Mesendoderm (in vitro differentiated cells): Measurements from ENCODE around the gene ASPG.

ENCODE experiments used
- DNase-seq: peaks from one replicate; pipeline ENCODE4 v3.0.0; 2013
- H2AK5ac ChIP-seq: 2 replicates; pipeline ENCODE4 v1.6.1; 2013; ENCODE audit warnings: low read length, inconsistent platforms
- H2BK120ac ChIP-seq: 2 replicates; pipeline ENCODE4 v1.6.1; 2013; ENCODE audit warnings: low read depth, mild to moderate bottlenecking, low read length, moderate library complexity, mixed read lengths
- H2BK15ac ChIP-seq: replicated peaks from 2 replicates; pipeline ENCODE4 v1.6.1; 2013; ENCODE audit warnings: low read depth, mild to moderate bottlenecking, moderate library complexity
- H2BK5ac ChIP-seq: 2 replicates; pipeline ENCODE4 v1.6.1; 2013; ENCODE audit warnings: low read length, inconsistent platforms
- H3K18ac ChIP-seq: 2 replicates; pipeline ENCODE4 v1.6.1; 2013; ENCODE audit warnings: mild to moderate bottlenecking, low read length, mixed read lengths
- H3K23ac ChIP-seq: one replicate; pipeline ENCODE4 v1.6.1; 2013; ENCODE audit warnings: low read length
- H3K27ac ChIP-seq: 2 replicates; pipeline ENCODE4 v1.5.1; 2013; ENCODE audit warnings: low read depth, mild to moderate bottlenecking, inconsistent platforms, low read length, moderate library complexity
- H3K27me3 ChIP-seq: 2 replicates; pipeline ENCODE4 v1.6.1; 2013; ENCODE audit warnings: low read length, control low read depth, mild to moderate bottlenecking, inconsistent platforms; ENCODE audit not compliant: insufficient read depth, poor library complexity
- H3K36me3 ChIP-seq: 2 replicates; pipeline ENCODE4 v1.6.1; 2013; ENCODE audit warnings: low read length, inconsistent platforms; ENCODE audit not compliant: control insufficient read depth, insufficient read depth
- H3K4ac ChIP-seq: one replicate; pipeline ENCODE4 v1.6.1; 2013; ENCODE audit warnings: low read depth, mild to moderate bottlenecking, low read length, moderate library complexity
- H3K4me1 ChIP-seq: 2 replicates; pipeline ENCODE4 v1.6.1; 2013; ENCODE audit warnings: low read depth, low read length, inconsistent platforms; ENCODE audit not compliant: control insufficient read depth
- H3K4me2 ChIP-seq: 2 replicates; pipeline ENCODE4 v1.6.1; 2013; ENCODE audit warnings: low read length
- H3K4me3 ChIP-seq: 2 replicates; pipeline ENCODE4 v1.5.1; 2013; ENCODE audit warnings: mild to moderate bottlenecking, low read length
- H3K56ac ChIP-seq: one replicate; pipeline ENCODE4 v1.6.1; 2013; ENCODE audit warnings: low read length
- H3K79me1 ChIP-seq: 2 replicates; pipeline ENCODE4 v1.6.1; 2013; ENCODE audit warnings: low read length, inconsistent platforms
- H3K79me2 ChIP-seq: 2 replicates; pipeline ENCODE4 v1.6.1; 2013; ENCODE audit warnings: mild to moderate bottlenecking, low read length; ENCODE audit not compliant: control insufficient read depth, insufficient read depth
- H3K9ac ChIP-seq: 2 replicates; pipeline ENCODE4 v1.6.1; 2013; ENCODE audit warnings: low read length, inconsistent platforms
- H4K5ac ChIP-seq: one replicate; pipeline ENCODE4 v1.6.1; 2013; ENCODE audit warnings: low read length
- H4K8ac ChIP-seq: one replicate; pipeline ENCODE4 v1.6.1; 2013; ENCODE audit warnings: low read depth, mild to moderate bottlenecking, control low read depth, low read length, moderate library complexity
- WGBS: extraction: QIAGEN DNeasy Blood & Tissue Kit; methylation state at CpG from one replicate; pipeline ENCODE4 v1.1.7; 2013; ENCODE audit warnings: low lambda C conversion rate, missing lambda C conversion rate; ENCODE audit not compliant: insufficient coverage; ENCODE audit errors: extremely low coverage; 5-methylcytosine and 5-hydroxymethylcytosine counted together

Gene ASPG

DNA sequence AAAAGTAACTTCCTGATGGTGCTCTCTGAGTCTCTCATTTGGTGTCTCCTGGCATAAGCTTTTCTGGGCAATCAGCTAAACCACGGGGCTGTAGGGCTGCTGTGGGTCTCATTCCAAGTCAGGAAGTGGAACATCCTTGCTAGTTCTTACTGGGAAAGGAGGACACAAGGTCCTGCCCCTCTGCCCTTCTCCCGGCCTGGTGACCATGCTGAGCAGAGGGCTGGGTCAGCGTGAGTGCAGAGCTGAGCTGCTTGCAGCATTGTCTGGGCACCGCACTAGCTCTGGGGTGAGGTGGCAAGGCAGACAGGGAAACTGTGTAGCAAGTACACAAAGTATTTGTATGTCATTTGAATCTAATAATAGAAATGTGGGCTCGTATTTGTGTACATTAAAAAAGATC is 45.0 kb upstream of the ASPG start:
- H2BK120ac ChIP-seq: no peak overlapping the region
- H3K23ac ChIP-seq: no peak overlapping the region
- no peaks in the 10 kb centered on the region for H3K4me1 ChIP-seq
- H3K4ac ChIP-seq: no peak overlapping the region
- H3K56ac ChIP-seq: no peak overlapping the region
- H3K18ac ChIP-seq: no peak overlapping the region
- no peak overlapping the region for H3K4me2 ChIP-seq
- no peaks in the 10 kb centered on the region for H3K27me3 ChIP-seq
- no peaks in the 10 kb centered on the region for H3K79me2 ChIP-seq
- no peak overlapping the region for H3K4me3 ChIP-seq
- H3K27ac ChIP-seq: no peak overlapping the region
- no peaks in the 10 kb centered on the region for H3K36me3 ChIP-seq
- H2BK15ac ChIP-seq: no peak overlapping the region
- DNase-seq: peak; percentile 21
- no peaks in the 10 kb centered on the region for H3K79me1 ChIP-seq
- H2AK5ac ChIP-seq: no peak overlapping the region
- H2BK5ac ChIP-seq: no peak overlapping the region
- no peak overlapping the region for H4K5ac ChIP-seq
- no CpG with 5 or more reads among the region's 5 CpGs for WGBS
- H4K8ac ChIP-seq: no peak overlapping the region
- no peak overlapping the region for H3K9ac ChIP-seq

- no peak overlapping the region for H3K56ac ChIP-seq
- H3K27ac ChIP-seq: no peak overlapping the region
- H3K27me3 ChIP-seq: no peaks in the 10 kb centered on the region
- no peak overlapping the region for H3K9ac ChIP-seq
- WGBS: no CpG with 5 or more reads among the region's 6 CpGs
- no peak overlapping the region for H3K4me3 ChIP-seq
- H3K79me2 ChIP-seq: no peaks in the 10 kb centered on the region
- H4K5ac ChIP-seq: no peak overlapping the region
- no peak overlapping the region for H3K4me2 ChIP-seq
- no peak overlapping the region for H4K8ac ChIP-seq
- H2BK120ac ChIP-seq: no peak overlapping the region
- H3K79me1 ChIP-seq: no peaks in the 10 kb centered on the region
- H3K23ac ChIP-seq: no peak overlapping the region
- H2BK5ac ChIP-seq: no peak overlapping the region
- H3K4ac ChIP-seq: no peak overlapping the region
- no peaks in the 10 kb centered on the region for H3K36me3 ChIP-seq
- H3K4me1 ChIP-seq: no peaks in the 10 kb centered on the region
- DNase-seq: no peak
- no peak overlapping the region for H2AK5ac ChIP-seq
- no peak overlapping the region for H2BK15ac ChIP-seq
- no peak overlapping the region for H3K18ac ChIP-seq
Observed at GRCh38 chr14:104041430-104042104, 43.9 kb upstream of the ASPG start.

- Histone ChIP-seq H3K56ac (no peak overlapping the region), H4K5ac (no peak overlapping the region), H3K23ac (no peak overlapping the region), H3K79me1 (no peaks in the 10 kb centered on the region), H3K9ac (no peak overlapping the region), H2BK5ac (no peak overlapping the region), H2BK15ac (no peak overlapping the region), H2AK5ac (no peak overlapping the region), H3K4me3 (no peak overlapping the region), H3K79me2 (no peaks in the 10 kb centered on the region), H4K8ac (no peak overlapping the region), H3K27ac (no peak overlapping the region), H3K18ac (no peak overlapping the region), H3K4me1 (no peaks in the 10 kb centered on the region), H3K4me2 (no peak overlapping the region), H3K27me3 (no peaks in the 10 kb centered on the region), H3K4ac (no peak overlapping the region), H2BK120ac (no peak overlapping the region), H3K36me3 (no peaks in the 10 kb centered on the region)
- no CpG with 5 or more reads among the region's 6 CpGs for WGBS
- DNase-seq: no peak
Observed at GRCh38 chr14:104044016-104044415, 41.5 kb upstream of the ASPG start.

GRCh38 chr14:104047761-104048160 is 37.7 kb upstream of the ASPG start:
- Histone ChIP-seq H2AK5ac (no peak overlapping the region), H3K4ac (no peak overlapping the region), H4K8ac (no peak overlapping the region), H2BK15ac (no peak overlapping the region), H4K5ac (no peak overlapping the region), H3K27me3 (no peaks in the 10 kb centered on the region), H3K4me2 (no peak overlapping the region), H3K9ac (no peak overlapping the region), H3K79me1 (no peaks in the 10 kb centered on the region), H3K4me3 (no peak overlapping the region), H2BK120ac (no peak overlapping the region), H3K79me2 (no peaks in the 10 kb centered on the region), H3K4me1 (no peaks in the 10 kb centered on the region), H3K27ac (no peak overlapping the region), H3K23ac (no peak overlapping the region), H3K36me3 (no peaks in the 10 kb centered on the region), H3K18ac (no peak overlapping the region), H3K56ac (no peak overlapping the region), H2BK5ac (no peak overlapping the region)
- no peak for DNase-seq
- no CpG with 5 or more reads among the region's 3 CpGs for WGBS

GRCh38 chr14:104048758-104049507 is 36.6 kb upstream of the ASPG start:
- no CpG with 5 or more reads among the region's 2 CpGs for WGBS
- DNase-seq: no peak
- H3K4me2 ChIP-seq: no peak overlapping the region

More at GRCh38 chr14:104048758-104049507, 36.6 kb upstream of the ASPG start:
- Histone ChIP-seq H3K79me2 (no peaks in the 10 kb centered on the region), H3K79me1 (no peaks in the 10 kb centered on the region), H2AK5ac (no peak overlapping the region), H3K4ac (no peak overlapping the region), H3K9ac (no peak overlapping the region), H4K5ac (no peak overlapping the region), H2BK5ac (no peak overlapping the region), H3K36me3 (no peaks in the 10 kb centered on the region), H3K56ac (no peak overlapping the region), H3K23ac (no peak overlapping the region), H3K18ac (no peak overlapping the region), H2BK15ac (no peak overlapping the region), H3K4me1 (no peaks in the 10 kb centered on the region), H4K8ac (no peak overlapping the region), H3K27ac (no peak overlapping the region), H3K27me3 (no peaks in the 10 kb centered on the region), H2BK120ac (no peak overlapping the region), H3K4me3 (no peak overlapping the region)
